DMS79 (cell line): ENCODE measurements around the gene TARS3.

ENCODE experiments used
- DNase-seq: peaks from one replicate; lab custom pipeline; 2025; lab: John Stamatoyannopoulos, UW

The TARS3 gene

GRCh38 chr15:101621961-101622360 lies 102.3 kb downstream of the TARS3 start:
- DNase-seq = no peak

GRCh38 chr15:101620671-101621070 lies 103.6 kb downstream of the TARS3 start:
- no peak for DNase-seq

DNA sequence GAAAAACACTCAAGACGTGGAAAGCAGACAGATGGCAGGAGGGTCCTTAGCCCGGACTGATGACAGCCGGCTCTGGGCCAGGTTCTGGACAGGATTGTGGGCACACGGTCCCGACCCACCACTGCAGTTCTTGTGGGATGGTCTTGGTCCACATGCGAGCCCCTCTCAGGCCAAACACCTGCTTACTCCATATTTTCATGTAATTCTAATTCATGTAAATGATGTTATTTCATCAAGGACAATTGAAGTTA lies 104.7 kb downstream of the TARS3 start:
- DNase-seq = no peak

DNA sequence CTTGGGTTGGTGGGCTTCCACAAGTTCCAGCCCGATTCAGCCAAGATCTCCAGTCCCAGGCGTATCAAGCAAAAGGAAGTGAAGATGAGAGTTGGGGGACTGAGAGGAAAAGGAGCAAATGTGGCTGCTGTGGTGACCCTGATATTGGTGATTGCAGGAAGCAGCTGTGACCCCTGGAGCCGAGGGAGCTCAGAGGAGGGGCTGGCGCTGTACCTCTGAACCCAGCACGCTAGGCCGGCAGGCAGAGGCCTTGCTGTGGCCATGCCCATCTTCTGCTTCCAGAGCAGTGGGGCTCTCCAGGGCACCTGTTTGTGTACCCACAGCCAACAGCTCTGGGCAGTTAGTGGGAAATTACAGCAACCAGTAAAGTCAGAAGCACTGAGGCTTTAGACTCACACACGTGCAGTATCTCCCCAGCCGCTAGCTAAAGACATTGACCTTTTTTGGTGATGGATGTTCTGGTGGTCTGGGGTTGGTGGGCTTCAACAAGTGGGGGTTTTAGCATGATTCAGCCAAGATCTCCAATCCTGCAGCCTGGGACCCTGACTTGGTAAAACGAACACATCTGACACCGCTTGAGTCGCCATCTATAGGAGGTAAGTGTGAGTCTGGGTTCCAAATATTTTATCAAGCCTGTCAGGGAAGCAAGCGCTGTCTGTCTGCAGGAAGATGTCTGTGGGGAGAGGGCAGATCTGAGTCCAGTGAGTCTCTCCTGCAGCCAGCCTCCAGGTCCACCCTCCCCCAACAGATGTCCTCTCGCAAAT lies 105.2 kb downstream of the TARS3 start:
- no peak for DNase-seq

DNA sequence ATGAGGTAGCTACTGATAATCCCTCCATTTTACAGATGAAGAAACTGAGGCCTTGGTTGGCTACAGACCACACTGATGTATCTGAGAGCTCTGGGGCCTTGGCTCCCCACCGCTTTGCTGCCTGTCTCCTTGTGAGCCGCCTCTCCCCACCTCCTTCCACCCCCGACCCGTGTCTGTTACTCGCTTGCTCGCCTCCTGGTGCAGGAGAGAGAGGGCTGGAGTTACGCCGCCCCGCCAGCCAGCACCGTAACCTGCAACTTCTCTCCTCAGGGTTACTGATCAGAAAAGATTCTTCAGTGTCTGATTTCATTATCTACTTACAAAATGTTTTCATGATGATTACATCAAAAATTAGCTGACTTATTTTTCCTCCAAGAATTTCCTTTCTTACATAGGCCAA lies 106.2 kb downstream of the TARS3 start:
- no peak for DNase-seq

DNA sequence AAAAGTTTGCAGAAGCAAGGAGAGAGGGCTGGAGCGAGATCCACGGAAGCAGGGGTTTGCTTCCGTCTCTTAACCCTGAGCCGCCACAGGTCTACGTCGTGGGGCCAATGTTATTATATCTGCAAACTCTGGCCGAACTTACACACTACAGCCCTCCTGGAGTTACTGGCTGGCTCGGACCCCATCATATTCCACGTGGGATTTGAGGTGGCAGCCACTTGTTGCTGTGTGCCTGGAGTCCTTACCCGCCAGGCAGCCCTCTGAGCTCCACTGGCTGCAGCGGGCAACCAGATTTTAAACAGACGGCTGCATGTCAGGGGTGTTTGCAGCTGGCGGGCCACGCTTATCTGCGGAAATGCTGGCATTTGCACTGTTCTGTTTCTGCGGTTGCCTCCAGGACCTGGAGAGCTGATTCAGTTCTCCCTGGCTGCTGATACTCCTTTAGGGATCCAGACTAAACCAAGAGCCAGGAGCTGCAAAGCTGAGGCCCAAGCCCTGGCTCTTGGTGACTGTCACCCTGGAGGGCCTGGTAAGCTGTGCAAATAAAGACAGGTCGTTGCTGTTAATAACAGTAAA lies 106.8 kb downstream of the TARS3 start:
- no peak for DNase-seq

- peak; percentile 38 for DNase-seq
Observed at GRCh38 chr15:101615986-101616848, 108.1 kb downstream of the TARS3 start.

DNA sequence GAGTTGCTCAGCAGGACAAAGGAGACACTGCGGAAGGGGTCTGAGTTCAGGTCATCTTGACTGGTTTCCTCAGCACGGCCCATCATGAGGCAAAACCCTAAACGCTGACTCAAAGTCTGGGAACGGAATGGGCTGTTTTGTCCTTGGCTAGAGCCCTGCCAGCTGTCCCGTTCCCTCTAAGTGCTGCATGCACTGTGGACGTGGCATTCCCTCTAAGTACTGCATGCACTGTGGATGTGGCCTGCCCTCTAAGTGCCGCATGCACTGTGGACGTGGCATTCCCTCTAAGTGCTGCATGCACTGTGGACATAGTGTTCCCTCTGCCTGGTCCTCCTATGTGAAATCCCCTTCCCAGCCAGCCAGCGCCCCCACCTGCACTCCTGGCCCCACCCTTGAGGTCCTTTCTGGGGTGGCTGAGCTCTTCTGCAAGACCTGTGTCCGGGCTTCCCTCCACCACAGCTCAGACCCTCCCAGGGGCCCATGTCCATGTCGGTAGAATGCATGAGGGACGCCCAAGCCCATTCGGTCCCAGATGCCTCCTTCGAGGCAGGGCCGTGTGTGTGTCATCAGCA lies 108.8 kb downstream of the TARS3 start:
- no peak for DNase-seq

- no peak for DNase-seq
Observed at GRCh38 chr15:101614761-101615160, 109.5 kb downstream of the TARS3 start.

- DNase-seq = peak; percentile 36
Observed at GRCh38 chr15:101614001-101614585, 110.2 kb downstream of the TARS3 start.

DNA sequence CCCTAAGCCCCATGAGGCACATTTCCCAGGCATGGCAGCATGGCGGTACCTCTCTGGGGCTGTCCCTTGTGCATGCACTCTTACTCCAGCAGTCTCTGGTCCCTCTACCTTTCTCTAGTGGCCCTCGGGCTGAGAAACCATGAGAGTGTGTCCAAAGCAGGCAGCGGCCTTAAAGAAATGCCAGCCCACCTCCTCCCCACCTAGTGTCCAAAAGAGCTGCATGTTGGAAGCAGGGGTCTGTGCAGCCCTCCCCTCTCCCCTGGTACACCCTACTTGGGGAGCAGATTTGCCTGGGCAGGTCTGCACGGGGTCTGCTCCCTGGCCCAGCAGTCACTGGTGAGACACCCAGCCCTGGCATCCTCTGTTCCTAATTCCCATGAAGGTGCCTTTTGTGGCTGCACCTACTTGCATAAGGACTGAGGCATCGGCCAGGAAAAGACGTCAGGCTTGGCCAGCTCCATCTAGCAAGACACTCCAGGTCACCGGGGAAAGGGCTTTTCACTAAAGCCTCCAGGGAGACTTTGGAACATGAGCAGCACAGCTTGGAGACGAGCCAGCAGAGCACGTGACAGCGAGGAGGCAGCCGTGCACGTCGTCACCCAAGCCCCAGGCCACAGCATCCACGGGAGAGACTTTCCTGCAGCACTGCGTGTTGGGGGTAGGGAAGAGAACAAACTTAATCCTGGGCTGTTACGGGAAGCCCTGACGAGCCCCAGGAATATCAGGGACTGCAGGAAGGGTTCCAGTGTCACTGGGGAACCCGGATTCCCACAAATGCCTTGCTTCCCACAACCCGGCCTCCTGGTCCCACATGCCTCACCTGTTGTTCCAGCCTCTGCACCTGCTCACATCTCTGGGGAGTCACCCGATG lies 110.9 kb downstream of the TARS3 start:
- peak; percentile 49 for DNase-seq

DNA sequence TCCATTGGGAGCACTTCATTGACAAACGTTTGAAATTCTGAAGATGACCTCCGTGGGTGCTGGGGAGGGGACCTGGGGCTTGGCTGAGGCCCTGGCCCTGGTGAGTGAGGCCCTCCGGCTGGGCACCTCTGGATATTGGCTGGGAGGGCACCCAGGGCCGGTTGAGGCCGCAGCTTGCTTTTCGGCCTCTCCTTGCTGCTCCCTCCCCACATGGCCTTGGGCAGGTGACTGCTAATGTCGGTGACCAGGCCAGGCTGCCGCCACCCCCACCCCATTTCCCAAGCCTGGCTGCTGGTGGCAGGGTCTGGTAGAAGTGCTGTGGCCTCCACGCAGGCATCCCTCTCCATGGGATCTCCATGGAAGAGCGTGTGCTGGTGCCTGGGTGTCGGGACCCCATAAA lies 111.6 kb downstream of the TARS3 start:
- no peak for DNase-seq

DNA sequence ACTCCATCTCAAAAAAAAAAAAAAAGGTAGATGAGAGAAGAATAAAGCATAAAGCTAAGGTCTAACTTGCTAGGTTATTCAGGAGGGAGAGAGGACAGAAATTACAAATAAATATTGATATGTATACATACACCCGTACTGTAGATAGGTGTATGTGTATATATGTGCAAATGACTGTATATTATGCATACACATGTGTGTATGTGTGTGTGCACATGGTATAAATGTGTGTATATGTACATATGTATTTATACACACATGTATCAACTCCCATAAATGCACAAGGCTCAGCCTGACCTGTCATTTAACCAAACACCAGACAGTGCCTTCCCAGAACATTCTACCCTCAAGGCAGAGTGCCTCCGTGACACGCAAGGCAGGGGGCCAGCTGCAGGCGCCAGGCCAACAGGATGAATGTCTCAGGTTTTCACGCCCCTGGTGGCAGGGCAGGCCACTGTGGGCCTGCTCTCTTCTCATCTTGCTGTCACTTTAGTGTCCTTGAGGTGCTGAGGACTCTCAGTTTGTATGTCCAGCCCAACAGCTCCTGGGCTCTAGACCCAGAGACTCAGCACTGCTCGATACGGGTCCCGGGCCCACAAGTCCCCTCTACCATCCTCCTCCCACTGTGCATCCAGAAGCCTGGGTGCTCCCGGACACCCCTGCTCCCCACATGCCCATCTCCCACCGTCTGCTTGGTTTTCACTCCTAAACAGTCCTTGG lies 112.5 kb downstream of the TARS3 start:
- no peak for DNase-seq

- no peak for DNase-seq
Observed at GRCh38 chr15:101611007-101611406, 113.3 kb downstream of the TARS3 start.

DNA sequence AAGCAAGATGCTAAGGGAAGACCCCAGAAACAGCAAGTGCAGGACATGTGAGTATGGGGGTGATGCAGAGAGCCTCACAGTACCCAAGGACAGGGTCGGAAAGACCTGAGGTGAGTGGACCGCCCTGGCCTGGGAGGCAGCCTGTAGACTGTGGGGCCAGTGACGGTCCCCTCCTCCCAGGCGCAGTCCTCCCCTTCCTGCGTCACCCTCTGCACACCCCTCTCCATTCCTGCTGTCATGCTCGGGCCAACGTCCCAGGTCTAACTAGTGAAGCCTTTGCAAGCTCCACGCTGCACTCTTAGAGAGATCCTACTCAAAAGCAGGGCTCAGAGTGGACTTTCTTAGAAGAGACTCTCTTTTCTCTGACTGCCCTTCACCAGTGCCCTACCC lies 113.7 kb downstream of the TARS3 start:
- DNase-seq = no peak

DNA sequence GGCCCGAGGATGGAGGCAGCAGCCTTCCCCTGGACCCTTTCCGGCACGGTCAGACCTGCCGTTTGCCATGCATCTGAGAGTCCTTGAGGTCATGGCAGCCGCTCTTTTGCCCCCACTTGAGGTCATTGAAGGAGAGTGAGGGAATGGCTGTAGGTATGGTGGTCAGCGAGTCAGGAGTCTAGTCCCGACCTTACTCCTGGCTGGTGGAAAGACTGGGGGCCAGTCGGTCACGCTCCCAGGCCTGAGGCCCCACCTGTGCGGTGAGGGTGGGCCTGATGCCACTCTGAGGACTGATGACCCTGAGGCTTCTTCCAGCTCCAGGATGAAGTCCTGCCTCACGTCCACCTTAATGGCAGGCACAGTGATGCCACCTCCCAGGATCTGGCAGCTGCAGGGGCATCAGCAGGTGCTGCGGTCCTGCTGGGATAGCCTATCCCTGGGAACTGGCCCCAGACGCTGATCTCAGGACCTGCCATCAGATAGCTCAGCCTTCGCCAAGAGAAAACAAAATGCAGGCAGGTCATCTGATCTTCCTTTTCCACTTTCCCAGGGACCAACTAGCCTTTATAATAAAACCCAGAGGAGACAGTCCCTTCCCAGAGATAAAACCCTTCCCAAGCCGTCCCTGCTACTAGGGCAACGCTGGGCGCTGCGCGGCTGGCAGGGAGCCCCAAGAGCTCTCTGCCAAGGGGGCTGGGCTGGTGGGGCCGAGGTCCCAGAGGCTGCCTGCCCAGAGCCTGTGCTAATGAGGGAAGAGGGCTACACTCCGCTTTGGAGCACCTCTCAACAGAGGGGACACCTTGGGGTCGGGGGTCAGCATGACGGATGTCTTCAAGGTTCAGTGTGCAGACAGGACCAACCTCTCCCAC lies 114.3 kb downstream of the TARS3 start:
- DNase-seq = no peak

DNA sequence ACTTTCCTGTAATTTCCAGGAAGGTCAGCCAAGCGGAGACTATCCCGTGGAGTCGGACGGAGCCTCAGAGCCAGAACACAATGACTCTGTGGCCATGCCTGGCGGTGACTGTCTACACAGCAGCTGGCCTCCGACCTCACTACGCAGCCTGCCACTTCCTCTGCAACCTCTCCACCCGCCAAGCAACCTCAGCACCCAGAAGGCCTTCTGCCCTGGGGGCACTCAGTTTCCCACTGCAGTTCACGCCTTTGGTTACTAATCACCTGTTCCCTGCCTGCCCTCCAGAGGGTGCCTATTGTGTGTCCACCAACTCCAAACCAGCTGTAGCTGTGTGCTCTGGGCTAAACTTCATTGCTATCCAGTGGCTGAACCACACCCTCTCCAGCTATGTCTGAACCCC lies 116.1 kb downstream of the TARS3 start:
- DNase-seq = no peak

- no peak for DNase-seq
Observed at GRCh38 chr15:101607108-101607507, 117.2 kb downstream of the TARS3 start.

DNA sequence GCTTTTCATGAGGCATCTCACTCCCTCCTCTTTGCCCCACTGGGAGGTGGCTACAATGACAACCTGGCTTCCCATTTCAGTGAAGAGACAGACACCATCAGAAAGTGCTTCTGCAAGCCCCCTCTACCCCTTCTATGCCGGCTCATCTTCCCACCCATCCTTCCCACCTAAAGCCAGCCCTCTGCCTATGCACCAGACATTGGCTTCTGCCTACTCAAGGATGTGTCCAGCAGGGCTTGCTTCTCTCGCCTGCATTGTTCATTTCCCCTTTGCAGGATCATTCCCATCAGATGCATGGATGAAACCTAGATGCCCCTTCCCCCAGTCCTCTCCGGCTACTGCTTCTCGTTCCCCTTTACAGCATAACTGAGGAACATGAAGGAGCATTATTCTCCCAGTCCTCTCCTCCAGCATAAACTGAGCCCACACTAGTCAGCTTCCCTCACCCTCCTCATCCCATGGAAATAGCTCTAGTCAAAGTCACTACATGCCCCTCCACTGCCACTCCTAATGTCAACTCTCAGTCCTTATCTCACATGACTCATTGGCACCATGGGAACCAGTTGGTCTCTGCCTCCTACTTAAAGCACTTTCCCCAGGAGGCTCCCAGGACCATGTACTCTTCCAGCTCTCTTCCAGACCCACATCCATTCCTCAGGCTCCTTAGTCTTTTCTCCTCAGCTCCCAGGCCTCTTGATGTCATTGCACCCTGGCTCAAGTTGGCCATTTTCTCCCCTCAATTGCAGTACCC lies 120.0 kb downstream of the TARS3 start:
- DNase-seq = no peak
